ENCODE data around the gene NAV3.

Gene NAV3

DNA sequence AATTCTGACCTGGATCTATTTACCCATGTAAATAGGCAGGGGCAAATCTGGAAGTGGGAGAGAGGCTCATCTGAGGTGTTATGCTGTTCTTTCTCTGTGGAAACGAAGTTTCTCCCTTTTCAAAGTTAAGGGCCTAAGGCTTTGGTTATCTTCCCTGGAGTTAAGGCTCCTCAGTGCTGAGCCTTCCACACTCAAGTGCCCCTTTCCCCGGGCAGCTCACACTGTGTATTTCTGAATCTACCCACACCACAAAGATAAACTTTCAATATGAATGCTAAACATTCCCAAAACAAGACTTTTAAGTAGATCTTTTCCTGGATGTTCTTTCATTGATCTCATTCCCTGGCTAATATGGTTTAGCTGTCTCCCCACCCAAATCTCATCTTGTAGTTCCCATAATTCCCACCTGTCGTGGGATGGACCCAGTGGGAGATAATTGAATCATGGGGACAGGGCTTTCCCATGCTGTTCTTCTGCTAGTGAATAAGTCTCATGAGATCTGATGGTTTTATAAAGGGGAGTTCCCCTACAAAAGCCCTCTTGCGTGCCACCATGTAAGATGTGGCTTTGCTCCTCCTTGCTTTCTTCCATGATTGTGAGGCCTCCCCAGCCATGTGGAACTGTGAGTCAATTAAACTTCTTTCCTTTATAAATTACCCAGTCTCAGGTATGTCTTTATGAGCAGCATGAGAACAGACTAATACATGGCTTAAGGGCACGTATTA, 251.1 kb downstream of the NAV3 start:
- Histone ChIP-seq H3K4me3 (ENCODE audit: low read length) (no peak overlapping the region), H3K36me3 (ENCODE audit: control insufficient read depth, low read length) (no peaks in the 10 kb centered on the region), H4K20me1 (ENCODE audit: control insufficient read depth, insufficient read depth, low read depth, low read length) (no peaks in the 10 kb centered on the region), H3K27me3 (ENCODE audit: control insufficient read depth, low read length) (no peaks in the 10 kb centered on the region), H3K4me1 (ENCODE audit: control insufficient read depth, low read length) (no peaks in the 10 kb centered on the region), H3K79me2 (ENCODE audit: control insufficient read depth, low read length) (no peaks in the 10 kb centered on the region), H3K9me3 (ENCODE audit: control insufficient read depth, insufficient read depth, low read length) (no peaks in the 10 kb centered on the region), H3F3A (ENCODE audit: control insufficient read depth, insufficient read depth) (no peaks in the 10 kb centered on the region), H3K27ac (ENCODE audit: low read depth, low read length) (no peak overlapping the region), H3K4me2 (ENCODE audit: low read length) (no peak overlapping the region), H3K9me2 (replicated peaks; ENCODE audit: control insufficient read depth, low read length) (no peaks in the 10 kb centered on the region)
- no peak for TF ChIP-seq EZH2phosphoT487 (IDR thresholded peaks at IDR 0.05; ENCODE audit: borderline replicate concordance, low read length)
- TF ChIP-seq, protein P1, sequence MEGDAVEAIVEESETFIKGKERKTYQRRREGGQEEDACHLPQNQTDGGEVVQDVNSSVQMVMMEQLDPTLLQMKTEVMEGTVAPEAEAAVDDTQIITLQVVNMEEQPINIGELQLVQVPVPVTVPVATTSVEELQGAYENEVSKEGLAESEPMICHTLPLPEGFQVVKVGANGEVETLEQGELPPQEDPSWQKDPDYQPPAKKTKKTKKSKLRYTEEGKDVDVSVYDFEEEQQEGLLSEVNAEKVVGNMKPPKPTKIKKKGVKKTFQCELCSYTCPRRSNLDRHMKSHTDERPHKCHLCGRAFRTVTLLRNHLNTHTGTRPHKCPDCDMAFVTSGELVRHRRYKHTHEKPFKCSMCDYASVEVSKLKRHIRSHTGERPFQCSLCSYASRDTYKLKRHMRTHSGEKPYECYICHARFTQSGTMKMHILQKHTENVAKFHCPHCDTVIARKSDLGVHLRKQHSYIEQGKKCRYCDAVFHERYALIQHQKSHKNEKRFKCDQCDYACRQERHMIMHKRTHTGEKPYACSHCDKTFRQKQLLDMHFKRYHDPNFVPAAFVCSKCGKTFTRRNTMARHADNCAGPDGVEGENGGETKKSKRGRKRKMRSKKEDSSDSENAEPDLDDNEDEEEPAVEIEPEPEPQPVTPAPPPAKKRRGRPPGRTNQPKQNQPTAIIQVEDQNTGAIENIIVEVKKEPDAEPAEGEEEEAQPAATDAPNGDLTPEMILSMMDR (IDR thresholded peaks at IDR 0.05; ENCODE audit: low read depth, low read length, poor library complexity, severe bottlenecking) = no peak

DNA sequence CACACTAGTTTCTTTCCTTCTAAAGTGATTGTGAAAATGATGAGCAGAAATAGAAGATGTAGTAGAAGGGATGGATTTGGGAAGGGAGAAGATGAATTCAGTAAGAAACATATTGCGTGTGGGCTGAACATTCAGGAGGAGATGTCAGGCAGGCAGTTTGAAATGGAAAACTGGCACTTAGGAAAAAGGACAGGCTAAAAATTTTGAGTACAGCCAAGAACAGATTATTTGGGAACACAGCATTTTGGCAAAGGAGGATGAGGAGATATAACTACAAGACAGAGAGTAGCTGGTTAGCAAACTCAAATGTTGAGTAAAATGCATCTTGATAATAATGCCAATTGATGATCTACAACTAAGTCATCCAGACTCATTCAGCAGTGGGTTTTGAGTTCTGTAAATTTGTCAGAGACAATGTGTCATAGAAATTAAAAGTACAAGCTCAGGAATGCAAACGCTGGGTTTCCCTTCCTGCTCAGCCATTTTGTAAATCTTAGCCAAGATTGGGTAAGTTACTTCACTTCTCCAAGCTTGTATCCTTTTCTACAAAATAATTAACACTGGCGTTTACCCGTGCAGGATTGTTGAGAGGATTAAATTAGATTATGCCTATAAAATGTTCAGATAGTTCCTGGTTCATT, 255.0 kb downstream of the NAV3 start:
- Histone ChIP-seq H3K4me2 (ENCODE audit: low read length) (no peak overlapping the region), H3K27me3 (ENCODE audit: control insufficient read depth, low read length) (no peaks in the 10 kb centered on the region), H3K36me3 (ENCODE audit: control insufficient read depth, low read length) (no peaks in the 10 kb centered on the region), H3K9me3 (ENCODE audit: control insufficient read depth, insufficient read depth, low read length) (no peaks in the 10 kb centered on the region), H3K79me2 (ENCODE audit: control insufficient read depth, low read length) (no peaks in the 10 kb centered on the region), H3K9me2 (replicated peaks; ENCODE audit: control insufficient read depth, low read length) (no peaks in the 10 kb centered on the region), H3K4me3 (ENCODE audit: low read length) (no peak overlapping the region), H3K27ac (ENCODE audit: low read depth, low read length) (no peak overlapping the region), H3K4me1 (ENCODE audit: control insufficient read depth, low read length) (0 out of 2 replicates have a peak, but pooled peaks cover 4% of the 10 kb centered on the region), H4K20me1 (ENCODE audit: control insufficient read depth, insufficient read depth, low read depth, low read length) (no peaks in the 10 kb centered on the region), H3F3A (ENCODE audit: control insufficient read depth, insufficient read depth) (no peaks in the 10 kb centered on the region)
- TF ChIP-seq, protein P1 (IDR thresholded peaks at IDR 0.05; ENCODE audit: low read depth, low read length, poor library complexity, severe bottlenecking) = no peak
- no peak for TF ChIP-seq EZH2phosphoT487 (IDR thresholded peaks at IDR 0.05; ENCODE audit: borderline replicate concordance, low read length)

DNA sequence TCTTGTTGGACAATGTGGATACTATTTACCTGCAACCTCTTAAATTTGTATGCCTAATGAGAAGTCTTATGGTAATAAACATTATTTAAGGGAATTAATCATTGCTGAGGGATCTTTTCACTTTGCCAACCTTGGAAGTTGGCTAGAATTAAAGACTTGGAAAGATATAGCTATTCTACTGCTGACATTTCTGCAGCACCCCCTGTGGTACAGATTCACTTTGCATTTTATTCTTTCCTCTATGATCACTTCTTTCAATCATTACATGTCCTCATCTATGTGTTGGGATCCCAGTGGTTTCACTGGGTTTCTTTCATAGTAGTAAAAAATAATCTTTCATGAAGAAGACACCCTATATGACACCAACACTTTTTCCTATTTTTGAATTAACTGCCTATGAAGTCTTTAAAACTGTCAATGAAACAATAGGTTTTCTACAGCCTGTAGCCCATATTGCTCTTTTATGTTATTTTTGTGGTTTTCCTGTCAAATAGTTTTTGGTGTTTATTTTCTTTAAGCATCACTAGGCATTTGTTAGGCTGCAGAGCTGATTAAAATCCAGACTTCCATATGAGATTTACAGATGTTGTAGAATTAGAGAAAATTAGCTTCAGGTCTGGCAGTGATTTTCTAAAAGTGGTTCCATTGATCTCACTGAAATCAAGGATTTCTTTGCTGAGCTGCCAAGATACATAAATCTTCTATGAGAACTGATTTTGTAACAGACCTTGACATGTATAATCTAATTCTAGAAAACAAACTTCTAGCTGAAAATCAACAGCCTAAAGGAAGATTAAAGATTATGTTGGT, 256.1 kb downstream of the NAV3 start:
- H3K9me3 ChIP-seq (ENCODE audit: control insufficient read depth, insufficient read depth, low read length) = no peaks in the 10 kb centered on the region
- no peaks in the 10 kb centered on the region for H3F3A ChIP-seq (ENCODE audit: control insufficient read depth, insufficient read depth)
- no peak overlapping the region for H3K4me3 ChIP-seq (ENCODE audit: low read length)
- no peaks in the 10 kb centered on the region for H4K20me1 ChIP-seq (ENCODE audit: control insufficient read depth, insufficient read depth, low read depth, low read length)
- no peaks in the 10 kb centered on the region for H3K27me3 ChIP-seq (ENCODE audit: control insufficient read depth, low read length)
- 0 out of 2 replicates have a peak, but pooled peaks cover 4% of the 10 kb centered on the region for H3K4me1 ChIP-seq (ENCODE audit: control insufficient read depth, low read length)
- no peaks in the 10 kb centered on the region for H3K9me2 ChIP-seq (replicated peaks; ENCODE audit: control insufficient read depth, low read length)
- H3K27ac ChIP-seq (ENCODE audit: low read depth, low read length) = no peak overlapping the region
- no peaks in the 10 kb centered on the region for H3K79me2 ChIP-seq (ENCODE audit: control insufficient read depth, low read length)
- H3K4me2 ChIP-seq (ENCODE audit: low read length) = no peak overlapping the region
- TF ChIP-seq EZH2phosphoT487 (IDR thresholded peaks at IDR 0.05; ENCODE audit: borderline replicate concordance, low read length) = no peak
- TF ChIP-seq, protein P1 (IDR thresholded peaks at IDR 0.05; ENCODE audit: low read depth, low read length, poor library complexity, severe bottlenecking) = no peak
- H3K36me3 ChIP-seq (ENCODE audit: control insufficient read depth, low read length) = no peaks in the 10 kb centered on the region
